Coronary artery (tissue), 2 donors: Measurements from ENCODE around the gene SLC6A7.

Source experiments
- DNase-seq: peaks from one replicate; pipeline ENCODE4 v3.0.0-alpha.2; 2017; ENCODE audit warnings: low spot score
- H3K27ac ChIP-seq, 2 donors: fragments of 200-600 bp; sonication (generic); one replicate each; pipeline ENCODE4 v1.5.1; 2016 to 2019
- H3K4me3 ChIP-seq: fragments of 200-600 bp; sonication (generic); 2 replicates; pipeline ENCODE4 v1.5.1; 2016; ENCODE audit warnings: mild to moderate bottlenecking, moderate library complexity
- TF ChIP-seq, protein P1 (sequence below): fragments of 200-600 bp; sonication (generic); IDR thresholded peaks from one replicate; pipeline ENCODE4 v1.5.1; 2019; ENCODE audit warnings: antibody characterized with exemption

The SLC6A7 gene

DNA sequence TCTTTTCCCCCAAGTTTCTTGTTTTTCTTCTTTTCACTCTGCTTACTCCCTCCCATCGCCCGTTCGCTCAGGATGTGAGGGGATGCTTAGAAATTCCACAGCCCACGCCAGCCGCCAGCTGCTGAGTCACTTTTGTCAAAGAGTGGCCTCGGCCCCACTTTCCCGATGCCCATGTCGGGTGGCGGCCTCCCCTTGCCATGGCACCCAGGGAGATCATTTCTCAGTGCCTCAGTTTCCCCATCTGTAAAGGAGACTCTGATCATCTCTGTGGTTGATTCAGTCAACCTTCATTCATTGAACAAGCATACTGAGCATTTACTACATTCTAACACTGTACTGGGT is 33.9 kb upstream of the SLC6A7 start:
- Histone ChIP-seq H3K27ac (peak overlapping the region; percentile 96 to 97), H3K4me3 (peak overlapping the region; percentile 81)
- TF ChIP-seq, protein P1, sequence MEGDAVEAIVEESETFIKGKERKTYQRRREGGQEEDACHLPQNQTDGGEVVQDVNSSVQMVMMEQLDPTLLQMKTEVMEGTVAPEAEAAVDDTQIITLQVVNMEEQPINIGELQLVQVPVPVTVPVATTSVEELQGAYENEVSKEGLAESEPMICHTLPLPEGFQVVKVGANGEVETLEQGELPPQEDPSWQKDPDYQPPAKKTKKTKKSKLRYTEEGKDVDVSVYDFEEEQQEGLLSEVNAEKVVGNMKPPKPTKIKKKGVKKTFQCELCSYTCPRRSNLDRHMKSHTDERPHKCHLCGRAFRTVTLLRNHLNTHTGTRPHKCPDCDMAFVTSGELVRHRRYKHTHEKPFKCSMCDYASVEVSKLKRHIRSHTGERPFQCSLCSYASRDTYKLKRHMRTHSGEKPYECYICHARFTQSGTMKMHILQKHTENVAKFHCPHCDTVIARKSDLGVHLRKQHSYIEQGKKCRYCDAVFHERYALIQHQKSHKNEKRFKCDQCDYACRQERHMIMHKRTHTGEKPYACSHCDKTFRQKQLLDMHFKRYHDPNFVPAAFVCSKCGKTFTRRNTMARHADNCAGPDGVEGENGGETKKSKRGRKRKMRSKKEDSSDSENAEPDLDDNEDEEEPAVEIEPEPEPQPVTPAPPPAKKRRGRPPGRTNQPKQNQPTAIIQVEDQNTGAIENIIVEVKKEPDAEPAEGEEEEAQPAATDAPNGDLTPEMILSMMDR: no peak
- DNase-seq: no peak

DNA sequence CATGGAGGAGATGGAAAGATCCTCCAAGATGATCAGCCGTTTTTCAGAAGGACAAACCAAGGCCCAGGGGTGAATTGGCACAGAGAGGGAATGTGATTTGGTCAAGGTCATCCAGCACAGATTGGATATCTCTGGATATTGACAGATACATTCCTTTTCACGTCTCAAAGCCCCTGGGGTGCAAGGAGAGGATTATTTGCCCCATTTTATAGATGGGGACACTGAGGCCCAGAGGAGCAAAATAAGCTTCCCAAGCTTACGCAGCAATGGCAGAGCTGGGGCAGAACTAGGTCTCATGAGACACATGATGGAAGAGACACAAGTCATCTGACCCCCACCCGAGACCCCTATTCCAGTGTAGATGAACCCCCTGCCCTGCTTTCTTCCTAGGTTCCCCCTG is 33.3 kb upstream of the SLC6A7 start:
- Histone ChIP-seq H3K27ac (peak overlapping the region; percentile 96 to 97), H3K4me3 (peak overlapping the region; percentile 81)
- DNase-seq: no peak
- TF ChIP-seq, protein P1: no peak

DNA sequence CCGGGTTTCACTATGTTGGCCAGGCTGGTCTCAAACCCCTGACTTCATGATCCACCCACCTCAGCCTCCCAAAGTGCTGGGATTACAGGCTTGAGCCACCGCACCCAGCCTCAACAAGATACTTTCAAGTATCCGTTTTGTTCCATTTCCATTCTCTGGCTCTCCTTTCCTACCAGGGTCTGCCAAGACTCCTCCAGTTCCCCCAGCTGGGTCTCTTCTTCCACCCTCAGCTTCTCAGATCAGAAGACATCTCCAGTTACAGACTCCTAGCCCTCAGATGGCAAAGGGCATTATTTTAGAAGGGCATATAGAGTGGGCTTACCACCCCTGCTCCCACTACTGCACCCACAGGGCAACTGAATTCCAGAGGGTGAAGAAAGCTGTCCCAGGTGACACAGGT is 32.7 kb upstream of the SLC6A7 start:
- DNase-seq: no peak
- H3K27ac ChIP-seq: peak overlapping the region; percentile 96 to 97
- TF ChIP-seq, protein P1: no peak
- no peak overlapping the region for H3K4me3 ChIP-seq

DNA sequence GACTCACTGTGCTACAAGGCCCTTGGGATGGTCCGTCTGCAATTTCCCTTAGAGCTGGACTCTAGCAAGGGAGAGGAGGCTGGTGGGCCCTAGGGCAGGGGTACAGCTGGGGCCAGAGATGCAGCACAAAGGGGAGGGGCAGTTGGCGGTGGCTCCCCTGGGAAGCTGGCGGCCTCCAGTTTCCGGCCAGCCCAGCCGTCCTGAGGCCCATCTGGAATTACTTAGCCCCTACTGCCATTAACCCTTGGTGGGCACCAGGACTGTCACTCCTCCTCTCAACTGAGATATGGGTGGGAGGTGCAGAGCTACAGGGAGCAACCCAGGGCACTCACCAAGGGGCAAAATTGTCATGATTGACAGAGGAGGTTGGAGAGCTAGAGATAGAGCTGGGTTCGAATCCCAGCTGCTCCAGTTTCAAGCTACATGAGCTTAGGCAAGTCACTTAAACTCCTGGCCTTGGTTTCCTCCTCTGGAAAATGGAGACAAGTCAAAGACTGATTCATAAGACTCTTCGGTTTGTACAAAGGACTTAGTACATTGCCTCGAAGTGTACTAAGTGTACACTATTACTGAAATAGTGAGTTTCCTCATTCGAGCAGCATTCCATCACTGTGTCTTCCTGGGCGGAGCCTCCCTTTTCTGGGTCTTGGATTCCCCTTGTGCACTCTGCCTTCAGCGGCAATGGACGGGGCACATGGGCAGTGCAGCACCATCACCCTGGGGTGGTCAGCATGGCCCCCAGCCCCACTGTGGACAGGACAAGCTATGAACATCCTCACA is 31.5 kb upstream of the SLC6A7 start:
- TF ChIP-seq, protein P1: no peak
- peak overlapping the region; percentile 96 to 97 for H3K27ac ChIP-seq
- DNase-seq: no peak
- H3K4me3 ChIP-seq: peak overlapping the region; percentile 8

DNA sequence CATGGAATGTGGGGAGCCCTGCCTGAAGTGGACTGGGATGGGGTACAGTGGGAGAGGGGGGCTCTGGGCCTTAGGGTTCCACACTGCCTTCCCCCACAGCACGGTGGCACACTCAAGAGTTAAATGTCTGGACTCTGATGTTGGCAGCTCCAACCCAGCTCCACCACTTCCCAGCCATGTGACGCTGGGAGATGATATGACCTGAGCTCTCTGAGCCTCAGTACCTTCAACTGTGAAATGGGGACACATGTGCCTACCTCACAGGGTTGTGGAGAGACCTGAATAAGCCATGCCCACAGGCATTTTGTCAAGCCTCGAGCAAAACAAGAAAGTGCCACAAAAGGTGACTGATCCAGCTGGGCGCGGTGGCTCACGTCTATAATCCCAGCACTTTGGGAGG is 30.8 kb upstream of the SLC6A7 start:
- Histone ChIP-seq H3K27ac (peak overlapping the region; percentile 96 to 97), H3K4me3 (peak overlapping the region; percentile 8)
- no peak for DNase-seq
- TF ChIP-seq, protein P1: no peak

DNA sequence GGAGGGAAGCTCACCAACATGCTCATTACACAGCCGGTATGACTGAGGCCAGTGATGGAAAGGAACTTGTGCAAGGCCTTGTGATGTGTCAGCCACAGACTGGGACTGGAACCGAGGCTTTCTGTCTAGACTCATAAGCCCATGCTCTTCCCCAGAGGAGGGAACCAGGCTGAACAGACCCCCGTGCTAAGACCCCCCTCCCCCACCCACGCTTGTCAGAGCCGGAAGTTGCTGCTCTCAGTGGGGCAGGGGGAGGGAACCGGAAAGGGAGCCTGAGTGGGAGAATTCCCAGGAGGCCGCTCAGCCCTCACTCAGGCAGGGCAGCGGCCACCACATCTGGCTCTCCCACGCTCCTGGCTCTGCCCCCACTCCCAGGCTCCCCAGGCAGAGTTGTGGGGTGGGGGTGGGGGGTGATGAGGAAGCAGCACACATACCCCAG is 30.1 kb upstream of the SLC6A7 start:
- H3K4me3 ChIP-seq: no peak overlapping the region
- DNase-seq: no peak
- H3K27ac ChIP-seq: peak overlapping the region; percentile 96 to 97
- TF ChIP-seq, protein P1: no peak

DNA sequence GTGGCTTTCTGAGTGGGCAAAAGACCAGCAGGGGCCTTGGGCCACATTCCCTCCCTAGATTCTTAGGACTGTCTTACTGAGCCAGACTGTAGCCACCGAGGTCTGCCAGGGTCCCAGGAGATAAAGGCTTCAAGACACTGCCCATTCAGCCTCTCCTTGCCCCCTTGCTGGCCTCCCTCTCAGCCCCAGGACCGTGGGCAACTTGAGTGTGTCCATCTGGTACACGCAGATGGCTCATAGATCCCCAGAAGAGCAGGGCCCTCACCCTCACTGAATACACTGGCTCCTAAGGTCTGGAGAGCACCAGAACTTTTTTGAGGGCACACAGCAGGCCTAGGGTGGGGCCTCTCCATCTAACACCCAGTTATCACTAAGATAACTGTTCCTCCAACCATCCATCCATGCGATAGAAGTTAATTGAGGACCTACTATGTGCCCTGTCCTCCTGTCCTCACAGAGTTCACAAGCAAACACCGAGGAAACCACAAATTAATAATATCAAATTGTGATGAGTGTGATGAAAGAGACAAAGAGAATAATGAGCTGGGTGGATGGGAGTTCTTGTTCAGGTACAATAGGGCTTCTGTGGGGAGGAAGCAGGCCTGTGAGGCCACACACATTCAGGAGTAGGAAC is 29.3 kb upstream of the SLC6A7 start:
- TF ChIP-seq, protein P1: no peak
- H3K27ac ChIP-seq: peak overlapping the region; percentile 96 to 97
- H3K4me3 ChIP-seq: no peak overlapping the region
- DNase-seq: peak; percentile 74
